Hippocampal formation (tissue), 2 donors: Measurements from ENCODE around the gene CEACAM1.
"Not testable (repeated sequence)": the region's sequence is repeated elsewhere in the genome, so short reads cannot be mapped to it uniquely, and the experiment has no call there.

Experiments
- DNase-seq, 2 donors: peaks; one replicate each; lab custom pipeline; 2025; lab: John Stamatoyannopoulos, UW

CEACAM1 gene

GRCh38 chr19:42512130-42512636, 16.1 kb downstream of the CEACAM1 start:
- no peak for DNase-seq

GRCh38 chr19:42511340-42511739, 16.9 kb downstream of the CEACAM1 start:
- no peak for DNase-seq

GRCh38 chr19:42508892-42509444, 19.3 kb downstream of the CEACAM1 start:
- DNase-seq, result no peak

- no peak for DNase-seq
Observed at GRCh38 chr19:42505066-42505465, 23.2 kb downstream of the CEACAM1 start.

- no peak for DNase-seq
Observed at GRCh38 chr19:42501733-42502132, 26.5 kb downstream of the CEACAM1 start.

- not testable (repeated sequence) for DNase-seq
Observed at GRCh38 chr19:42501243-42501642, 27.0 kb downstream of the CEACAM1 start.

- DNase-seq, result no peak
Observed at GRCh38 chr19:42498169-42498757, 30.0 kb downstream of the CEACAM1 start.

GRCh38 chr19:42497492-42498168, 30.7 kb downstream of the CEACAM1 start:
- DNase-seq, result peak in 1 of 2 donors; percentile 34

GRCh38 chr19:42496460-42497133, 31.7 kb downstream of the CEACAM1 start:
- DNase-seq, result no peak

- no peak for DNase-seq
Observed at GRCh38 chr19:42495663-42496062, 32.6 kb downstream of the CEACAM1 start.

- DNase-seq, result no peak
Observed at GRCh38 chr19:42494321-42494720, 34.0 kb downstream of the CEACAM1 start.

- no peak for DNase-seq
Observed at GRCh38 chr19:42488783-42489521, 39.3 kb downstream of the CEACAM1 start.

GRCh38 chr19:42487798-42488178, 40.5 kb downstream of the CEACAM1 start:
- DNase-seq, result no peak

GRCh38 chr19:42487032-42487797, 41.1 kb downstream of the CEACAM1 start:
- no peak for DNase-seq

GRCh38 chr19:42485036-42485435, 43.2 kb downstream of the CEACAM1 start:
- DNase-seq, result not testable (repeated sequence)

- DNase-seq, result no peak
Observed at GRCh38 chr19:42480335-42481095, 47.8 kb downstream of the CEACAM1 start.

- DNase-seq, result no peak
Observed at GRCh38 chr19:42479736-42480135, 48.5 kb downstream of the CEACAM1 start.

- no peak for DNase-seq
Observed at GRCh38 chr19:42478765-42479311, 49.4 kb downstream of the CEACAM1 start.

GRCh38 chr19:42477933-42478332, 50.3 kb downstream of the CEACAM1 start:
- DNase-seq, result no peak

GRCh38 chr19:42477117-42477516, 51.2 kb downstream of the CEACAM1 start:
- DNase-seq, result no peak
